ENCODE data around the gene P4HA1.
"Not testable (repeated sequence)": the region's sequence is repeated elsewhere in the genome, so short reads cannot be mapped to it uniquely, and the experiment has no call there.

Gene P4HA1

GRCh38 chr10:73015779-73016178, 80.9 kb downstream of the P4HA1 start:
- no peak for DNase-seq (ENCODE audit: low spot score)
- TF ChIP-seq CTCF (IDR thresholded peaks at IDR 0.05; ENCODE audit: extremely low read depth, insufficient read depth, missing control alignments) = no peak
- in situ Hi-C loops (cut with MboI; ENCODE audit: low pct_unique_long_range_greater_than_20kb, low sequenced_read_pairs, unreplicated experiment) = no loop called here

DNA sequence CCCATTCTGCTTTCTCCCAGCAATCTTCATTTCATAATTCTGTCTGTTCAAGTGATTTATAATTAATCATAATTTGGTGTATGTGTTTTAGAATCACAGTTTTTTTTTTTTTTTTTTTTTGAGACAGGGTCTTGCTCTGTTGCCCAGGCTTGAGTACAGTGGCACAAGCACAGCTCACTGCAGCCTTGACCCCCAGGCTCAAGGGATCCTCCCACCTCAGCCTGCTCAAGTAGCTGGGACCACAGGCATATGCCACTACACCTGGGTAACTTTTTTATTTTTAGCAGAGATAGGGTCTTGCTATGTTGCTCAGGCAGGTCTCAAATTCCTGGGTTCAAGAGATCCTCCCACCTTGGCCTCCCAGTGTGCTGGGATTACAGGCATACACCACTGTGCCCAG, 92.8 kb downstream of the P4HA1 start:
- in situ Hi-C loops (cut with MboI; ENCODE audit: low pct_unique_long_range_greater_than_20kb, low sequenced_read_pairs, unreplicated experiment) = no loop called here
- no peak for TF ChIP-seq CTCF (IDR thresholded peaks at IDR 0.05; ENCODE audit: extremely low read depth, insufficient read depth, missing control alignments)
- DNase-seq (ENCODE audit: low spot score) = no peak

GRCh38 chr10:73000973-73001372, 95.7 kb downstream of the P4HA1 start:
- no peak for DNase-seq (ENCODE audit: low spot score)
- no peak for TF ChIP-seq CTCF (IDR thresholded peaks at IDR 0.05; ENCODE audit: extremely low read depth, insufficient read depth, missing control alignments)
- in situ Hi-C loops (cut with MboI; ENCODE audit: low pct_unique_long_range_greater_than_20kb, low sequenced_read_pairs, unreplicated experiment) = no loop called here

GRCh38 chr10:72997099-72997498, 99.6 kb downstream of the P4HA1 start:
- no peak for TF ChIP-seq CTCF (IDR thresholded peaks at IDR 0.05; ENCODE audit: extremely low read depth, insufficient read depth, missing control alignments)
- in situ Hi-C loops (cut with MboI; ENCODE audit: low pct_unique_long_range_greater_than_20kb, low sequenced_read_pairs, unreplicated experiment) = no loop called here
- DNase-seq (ENCODE audit: low spot score) = no peak

- in situ Hi-C loops (cut with MboI; ENCODE audit: low pct_unique_long_range_greater_than_20kb, low sequenced_read_pairs, unreplicated experiment) = not testable (repeated sequence)
Observed at GRCh38 chr10:72995459-72995858, 101.2 kb downstream of the P4HA1 start.

DNA sequence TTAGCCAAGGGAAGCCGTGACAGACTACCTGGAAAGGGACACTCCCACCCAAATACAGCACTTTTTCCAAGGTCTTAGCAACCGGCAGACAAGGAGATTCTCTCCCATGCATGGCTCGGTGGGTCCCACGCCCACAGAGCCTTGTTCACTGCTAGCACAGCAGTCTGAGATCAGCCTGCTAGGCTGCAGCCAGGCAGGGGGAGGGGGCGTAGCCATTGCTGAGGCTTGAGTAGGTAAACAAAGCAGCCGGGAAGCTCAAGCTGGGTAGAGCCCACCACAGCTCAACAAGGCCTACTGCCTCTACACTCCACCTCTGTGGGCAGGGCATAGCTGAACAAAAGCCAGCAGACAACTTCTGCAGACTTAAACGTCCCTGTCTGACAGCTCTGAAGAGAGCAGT, 106.9 kb downstream of the P4HA1 start:
- in situ Hi-C loops (cut with MboI; ENCODE audit: low pct_unique_long_range_greater_than_20kb, low sequenced_read_pairs, unreplicated experiment); DNase-seq (ENCODE audit: low spot score): not testable (repeated sequence)

More at GRCh38 chr10:72995459-72995858, 101.2 kb downstream of the P4HA1 start:
- DNase-seq (ENCODE audit: low spot score) = not testable (repeated sequence)

GRCh38 chr10:72984618-72985017, 112.0 kb downstream of the P4HA1 start:
- in situ Hi-C loops (cut with MboI; ENCODE audit: low pct_unique_long_range_greater_than_20kb, low sequenced_read_pairs, unreplicated experiment); DNase-seq (ENCODE audit: low spot score): not testable (repeated sequence)

GRCh38 chr10:72981882-72982529, 114.7 kb downstream of the P4HA1 start:
- no peak for DNase-seq (ENCODE audit: low spot score)
- in situ Hi-C loops (cut with MboI; ENCODE audit: low pct_unique_long_range_greater_than_20kb, low sequenced_read_pairs, unreplicated experiment) = no loop called here
- no peak for TF ChIP-seq CTCF (IDR thresholded peaks at IDR 0.05; ENCODE audit: extremely low read depth, insufficient read depth, missing control alignments)

Measured in GM13977 (cell line).